DND-41 (cell line): ENCODE measurements around the gene MSL3.

Experiments
- ATAC-seq: fragments of 200-7000 bp; cut with Tn5 transposase; 3 replicates; pipeline ENCODE4 v1.9.1; 2021; ENCODE audit warnings: low read depth; ENCODE audit not compliant: insufficient read depth
- DNase-seq: peaks from one replicate; pipeline ENCODE4 v3.0.0-alpha.2; 2020
- H2AFZ ChIP-seq: 2 replicates; pipeline ENCODE4 v1.6.0; 2012; ENCODE audit warnings: low read depth, low read length
- H3K27ac ChIP-seq: 2 replicates; pipeline ENCODE4 v1.5.1; 2012; ENCODE audit warnings: low read length, inconsistent platforms
- H3K27me3 ChIP-seq: fragments of 200-600 bp; sonication (generic); 2 replicates; pipeline ENCODE4 v1.6.0; 2012; ENCODE audit warnings: low read length, mild to moderate bottlenecking, inconsistent platforms; ENCODE audit not compliant: insufficient read depth, poor library complexity
- H3K36me3 ChIP-seq: 2 replicates; pipeline ENCODE4 v1.5.1; 2012; ENCODE audit warnings: low read length, inconsistent platforms; ENCODE audit not compliant: insufficient read depth
- H3K4me1 ChIP-seq: 2 replicates; pipeline ENCODE4 v1.5.1; 2012; ENCODE audit warnings: mild to moderate bottlenecking, low read length; ENCODE audit not compliant: insufficient read depth
- H3K4me2 ChIP-seq: 2 replicates; pipeline ENCODE4 v1.6.0; 2012; ENCODE audit warnings: mild to moderate bottlenecking, moderate library complexity, low read length, inconsistent platforms; ENCODE audit not compliant: insufficient read depth
- H3K4me3 ChIP-seq, 2 experiments: fragments of 200-600 bp in 1 of 2; shearing (Covaris generic) in 1 of 2; 2 replicates each; pipeline ENCODE4 v1.5.1; 2012 to 2016; ENCODE audit warnings: inconsistent platforms in 2 of 2, low read length in 2 of 2, mild to moderate bottlenecking in 2 of 2, low read depth in 1 of 2, moderate library complexity in 1 of 2
- H3K79me2 ChIP-seq: 2 replicates; pipeline ENCODE4 v1.6.0; 2012; ENCODE audit warnings: low read length, inconsistent platforms; ENCODE audit not compliant: insufficient read depth
- H3K9ac ChIP-seq: 2 replicates; pipeline ENCODE4 v1.6.0; 2012; ENCODE audit warnings: low read depth, mild to moderate bottlenecking, inconsistent platforms, low read length, moderate library complexity
- H3K9me3 ChIP-seq: 2 replicates; pipeline ENCODE4 v1.5.1; 2012; ENCODE audit warnings: low read length, moderate library complexity, mild to moderate bottlenecking, inconsistent platforms; ENCODE audit not compliant: insufficient read depth, severe bottlenecking
- H4K20me1 ChIP-seq: 2 replicates; pipeline ENCODE4 v1.6.0; 2012; ENCODE audit warnings: low read length; ENCODE audit not compliant: insufficient read depth
- CTCF ChIP-seq: IDR thresholded peaks from 2 replicates; pipeline ENCODE4 v1.5.1; 2012; ENCODE audit warnings: borderline replicate concordance, low read length, moderate library complexity, mild to moderate bottlenecking; ENCODE audit not compliant: poor library complexity, severe bottlenecking; ENCODE audit errors: extremely low read depth
- EZH2 ChIP-seq: IDR thresholded peaks from 3 replicates; pipeline ENCODE4 v1.6.1; 2012; ENCODE audit warnings: borderline replicate concordance, low read depth, mild to moderate bottlenecking, moderate library complexity, low read length, inconsistent platforms; ENCODE audit not compliant: severe bottlenecking

The MSL3 gene

GRCh38 chrX:11759461-11760311 lies 1.6 kb downstream of the MSL3 start:
- TF ChIP-seq EZH2 (no peak), CTCF (no peak)
- Histone ChIP-seq H3K36me3 (peaks cover 34% of the 10 kb centered on the region), H3K9ac (peak overlapping the region; percentile 74), H3K27me3 (no peaks in the 10 kb centered on the region), H2AFZ (peak overlapping the region; percentile 64), H3K4me1 (peaks cover 17% of the 10 kb centered on the region), H3K4me3 (peak overlapping the region; percentile 55 to 99), H4K20me1 (no peaks in the 10 kb centered on the region), H3K4me2 (peak overlapping the region; percentile 93), H3K27ac (peak overlapping the region; percentile 75), H3K9me3 (no peaks in the 10 kb centered on the region), H3K79me2 (peaks cover 19% of the 10 kb centered on the region)
- DNase-seq (peak; percentile 82), ATAC-seq (peak; percentile 94)

- Histone ChIP-seq H3K4me1 (peaks cover 17% of the 10 kb centered on the region), H4K20me1 (no peaks in the 10 kb centered on the region), H3K9me3 (no peaks in the 10 kb centered on the region), H3K4me3 (peak overlapping the region; percentile 9 to 99; a peak in 2 of 4 replicates), H3K9ac (peak overlapping the region; percentile 74), H3K27me3 (no peaks in the 10 kb centered on the region), H3K27ac (no peak overlapping the region), H3K36me3 (peaks cover 45% of the 10 kb centered on the region), H3K79me2 (peaks cover 19% of the 10 kb centered on the region), H2AFZ (no peak overlapping the region), H3K4me2 (peak overlapping the region; percentile 93)
- ATAC-seq (no peak), DNase-seq (no peak)
- TF ChIP-seq CTCF (no peak), EZH2 (no peak)
These were observed 2.9 kb downstream of the MSL3 start for GRCh38 chrX:11760958-11761357.

- H3K27ac ChIP-seq: no peak overlapping the region
- ATAC-seq: no peak
These were observed 6.6 kb downstream of the MSL3 start for GRCh38 chrX:11764602-11765067.

More at GRCh38 chrX:11764602-11765067, 6.6 kb downstream of the MSL3 start:
- Histone ChIP-seq H3K4me3 (no peak overlapping the region), H3K9ac (no peak overlapping the region), H3K4me1 (peaks cover 10% of the 10 kb centered on the region), H3K9me3 (no peaks in the 10 kb centered on the region), H3K36me3 (peaks cover 57% of the 10 kb centered on the region), H3K79me2 (peaks cover 12% of the 10 kb centered on the region), H4K20me1 (no peaks in the 10 kb centered on the region), H3K4me2 (no peak overlapping the region), H2AFZ (no peak overlapping the region), H3K27me3 (no peaks in the 10 kb centered on the region)
- no peak for DNase-seq
- TF ChIP-seq EZH2: no peak
- TF ChIP-seq CTCF: no peak
